MM.1S (cell line): ENCODE results near the gene SLCO3A1.

Experiments used
- CTCF ChIP-seq: fragments of 300-600 bp; sonication (generic); IDR thresholded peaks from 2 replicates; pipeline ENCODE4 v1.5.1; 2016; ENCODE audit warnings: antibody characterized with exemption, low read length, mixed read lengths
- EZH2 ChIP-seq: fragments of 300-600 bp; sonication (generic); optimal IDR thresholded peaks from 2 replicates; pipeline ENCODE3; 2017; ENCODE audit warnings: low read depth, mild to moderate bottlenecking, antibody characterized with exemption, low read length, mixed read lengths

GRCh38 chr15:91966194-91966552, 112.7 kb downstream of the SLCO3A1 start:
- no peak for TF ChIP-seq CTCF
- no peak for TF ChIP-seq EZH2
